Gastroesophageal sphincter (tissue), 4 donors: ENCODE results near the gene ETS1. TPM values are rescaled to one million over a fixed set of nuclear protein-coding genes. Genes with fewer than 3 reads are reported as not detected.
A peak's percentile ranks its signal among the peaks of the same experiment; 100 is the strongest.

Experiments
- ATAC-seq: fragments of 150-250 bp; one replicate; pipeline ENCODE4 v1.9.1; 2016; ENCODE audit warnings: mild to moderate bottlenecking, moderate library complexity
- H3K27ac ChIP-seq, 4 donors: fragments of 200-600 bp; sonication (generic) in 3 of 4; 1 replicate in 3 of 4; 2 replicates in 1 of 4; pipeline ENCODE4 v1.5.1; 2016 to 2019
- H3K27me3 ChIP-seq: fragments of 200-600 bp; sonication (generic); one replicate; pipeline ENCODE4 v1.5.1; 2019
- H3K36me3 ChIP-seq, 2 donors: fragments of 200-600 bp; sonication (generic); one replicate each; pipeline ENCODE4 v1.5.1; 2019; ENCODE audit warnings: control low read depth in 1 of 2
- H3K4me1 ChIP-seq, 3 donors: fragments of 200-600 bp; sonication (generic); 1 replicate in 2 of 3; 2 replicates in 1 of 3; pipeline ENCODE4 v1.5.1; 2016 to 2019; ENCODE audit warnings: control low read depth in 2 of 3
- H3K4me3 ChIP-seq, 2 donors: fragments of 200-600 bp; sonication (generic); one replicate each; pipeline ENCODE4 v1.5.1; 2019; ENCODE audit warnings: mild to moderate bottlenecking in 1 of 2, moderate library complexity in 1 of 2
- H3K9me3 ChIP-seq, 3 donors: fragments of 200-600 bp; sonication (generic); one replicate each; pipeline ENCODE4 v1.5.1; 2017 to 2019; ENCODE audit warnings: control low read depth in 2 of 3
- CTCF ChIP-seq, 4 experiments: fragments of 200-600 bp in 2 of 4; fragments of 450-650 bp in 2 of 4; sonication (generic) in 1 of 4; IDR thresholded peaks; one replicate each; pipeline ENCODE4 v1.5.1; 2017 to 2019; ENCODE audit warnings: antibody characterized with exemption in 4 of 4, mild to moderate bottlenecking in 2 of 4, moderate library complexity in 2 of 4
- EP300 ChIP-seq: sonication (generic); formaldehyde crosslinking; IDR thresholded peaks from one replicate; pipeline ENCODE4 v1.6.1; 2017; ENCODE audit warnings: antibody characterized with exemption, mild to moderate bottlenecking
- POLR2A ChIP-seq, 2 donors: fragments of 450-650 bp; IDR thresholded peaks; one replicate each; pipeline ENCODE4 v1.6.1; 2017; ENCODE audit warnings: antibody characterized with exemption in 2 of 2, mild to moderate bottlenecking in 2 of 2, moderate library complexity in 1 of 2
- POLR2AphosphoS5 ChIP-seq: sonication (generic); formaldehyde crosslinking; IDR thresholded peaks from one replicate; pipeline ENCODE4 v1.6.1; 2017; ENCODE audit warnings: antibody characterized with exemption
- WGBS, 2 donors: methylation state at CpG; one replicate each; pipeline ENCODE4 v1.1.5; 2018; ENCODE audit warnings: low coverage in 1 of 2; 5-methylcytosine and 5-hydroxymethylcytosine counted together
- total RNA-seq, 4 donors: library from RNA; depleted of rRNA; stranded (reverse); fragments of >200 nt; gene quantifications; one replicate each; pipeline ENCODE4 v1.1.0, GENCODE V29; 2016

ETS1 gene
- total RNA-seq, 4 donors from 2014 or later: 32.2 to 65.2 (median 51.0) TPM

- H3K9me3 ChIP-seq: no peaks in the 10 kb centered on the region
- no peaks in the 10 kb centered on the region for H3K36me3 ChIP-seq
- H3K4me1 ChIP-seq: peaks cover 0 to 6% (median 0%) of the 10 kb centered on the region in 3 donors
- no peak overlapping the region for H3K4me3 ChIP-seq
- ATAC-seq: no peak
- TF ChIP-seq POLR2A (IDR thresholded peaks at IDR 0.05) (no peak), CTCF (IDR thresholded peaks at IDR 0.05) (no peak), EP300 (no peak), POLR2AphosphoS5 (no peak)
- WGBS, 2 donors: 75 to 89% methylated on average over 5 to 6 of the region's 6 CpGs
- H3K27me3 ChIP-seq: no peaks in the 10 kb centered on the region
- no peak overlapping the region for H3K27ac ChIP-seq
Measured at GRCh38 chr11:128532572-128533091, 54.7 kb downstream of the ETS1 start.

GRCh38 chr11:128532016-128532571 is 55.3 kb downstream of the ETS1 start:
- TF ChIP-seq CTCF (IDR thresholded peaks at IDR 0.05): no peak
- no peak for TF ChIP-seq EP300
- no peak for TF ChIP-seq POLR2A (IDR thresholded peaks at IDR 0.05)
- no peak for TF ChIP-seq POLR2AphosphoS5
- WGBS, 2 donors: 86 to 100% methylated on average over 4 of the region's 5 CpGs
- Histone ChIP-seq H3K4me3 (no peak overlapping the region), H3K27me3 (no peaks in the 10 kb centered on the region), H3K9me3 (no peaks in the 10 kb centered on the region), H3K36me3 (no peaks in the 10 kb centered on the region), H3K4me1 (peaks cover 0 to 6% (median 0%) of the 10 kb centered on the region in 3 donors), H3K27ac (no peak overlapping the region)
- ATAC-seq: no peak

- H3K27me3 ChIP-seq: no peaks in the 10 kb centered on the region
- no peak overlapping the region for H3K4me3 ChIP-seq
- ATAC-seq: no peak
- 86 to 87% methylated on average over 1 to 2 of the region's 2 CpGs for WGBS, 2 donors
- peaks cover 0 to 6% (median 0%) of the 10 kb centered on the region in 3 donors for H3K4me1 ChIP-seq
- H3K27ac ChIP-seq: no peak overlapping the region
- TF ChIP-seq CTCF (IDR thresholded peaks at IDR 0.05): no peak
- no peaks in the 10 kb centered on the region for H3K36me3 ChIP-seq
- H3K9me3 ChIP-seq: no peaks in the 10 kb centered on the region
Measured at GRCh38 chr11:128531588-128531987, 55.8 kb downstream of the ETS1 start.

- H3K27me3 ChIP-seq: no peaks in the 10 kb centered on the region
- TF ChIP-seq POLR2A (IDR thresholded peaks at IDR 0.05): no peak
- TF ChIP-seq POLR2AphosphoS5: peak; percentile 34
- 52 to 55% methylated on average over 4 to 7 of the region's 7 CpGs for WGBS, 2 donors
- H3K27ac ChIP-seq: peak overlapping the region in 3 of 4 donors; percentile 20 to 49 (median 48)
- H3K4me1 ChIP-seq: peaks cover 0 to 13% (median 0%) of the 10 kb centered on the region in 3 donors
- peak; percentile 94 for ATAC-seq
- H3K9me3 ChIP-seq: no peaks in the 10 kb centered on the region
- no peak overlapping the region for H3K4me3 ChIP-seq
- H3K36me3 ChIP-seq: no peaks in the 10 kb centered on the region
Measured at GRCh38 chr11:128530118-128531074, 57.0 kb downstream of the ETS1 start.

GRCh38 chr11:128528294-128528693 is 59.1 kb downstream of the ETS1 start:
- no peaks in the 10 kb centered on the region for H3K9me3 ChIP-seq
- no peaks in the 10 kb centered on the region for H3K36me3 ChIP-seq
- 90 to 91% methylated on average over 2 of the region's 2 CpGs for WGBS, 2 donors
- H3K4me1 ChIP-seq: peaks cover 0 to 31% (median 0%) of the 10 kb centered on the region in 3 donors
- H3K4me3 ChIP-seq: no peak overlapping the region
- no peak overlapping the region for H3K27ac ChIP-seq
- no peak for ATAC-seq
- TF ChIP-seq POLR2A (IDR thresholded peaks at IDR 0.05): no peak
- no peak for TF ChIP-seq CTCF (IDR thresholded peaks at IDR 0.05)
- no peak for TF ChIP-seq EP300
- TF ChIP-seq POLR2AphosphoS5: no peak
- H3K27me3 ChIP-seq: no peaks in the 10 kb centered on the region
